SH-SY5Y (cell line): ENCODE measurements around the gene RNF26.

Experiments used
- GATA2 ChIP-seq: IDR thresholded peaks from 2 replicates; pipeline ENCODE4 v1.6.1; 2011; ENCODE audit warnings: mild to moderate bottlenecking, low read depth, low read length
- GATA3 ChIP-seq: IDR thresholded peaks from 2 replicates; pipeline ENCODE4 v1.6.1; 2011; ENCODE audit warnings: low read depth, mild to moderate bottlenecking, low read length, moderate library complexity

GRCh38 chr11:119372260-119373058 lies 38.1 kb downstream of the RNF26 start:
- no peak for TF ChIP-seq GATA3
- TF ChIP-seq GATA2 = no peak
